HG03565 (cell line): ENCODE data around the gene DIAPH2.
"Not testable (repeated sequence)": the region's sequence is repeated elsewhere in the genome, so short reads cannot be mapped to it uniquely, and the experiment has no call there.

Experiments
- ATAC-seq: cut with Tn5 transposase; IDR thresholded peaks from one replicate; pipeline ENCODE4 v1.9.1; 2021; ENCODE audit warnings: mild to moderate bottlenecking, moderate library complexity; ENCODE audit not compliant: unreplicated experiment

Gene DIAPH2

GRCh38 chrX:96820935-96821334 lies 136.3 kb downstream of the DIAPH2 start:
- ATAC-seq = no peak

DNA sequence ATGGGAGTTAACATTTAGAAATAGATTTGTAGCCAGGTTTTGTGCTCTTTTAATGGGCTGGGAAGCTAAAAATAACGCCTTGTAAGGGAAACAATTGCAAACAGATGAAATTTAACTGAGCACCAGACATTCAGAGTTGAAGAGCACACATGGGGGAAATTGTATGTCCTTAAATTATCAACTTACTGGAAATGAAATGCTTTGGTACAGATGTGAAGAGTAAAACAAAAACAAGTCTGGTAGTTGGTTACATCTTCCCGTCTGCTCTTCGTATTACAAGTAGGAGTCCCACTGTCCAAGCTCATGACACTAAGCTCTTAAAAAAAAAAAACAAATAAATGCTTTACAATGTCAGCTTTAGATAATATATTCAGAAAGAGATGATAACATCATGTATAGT lies 139.5 kb downstream of the DIAPH2 start:
- ATAC-seq = no peak

DNA sequence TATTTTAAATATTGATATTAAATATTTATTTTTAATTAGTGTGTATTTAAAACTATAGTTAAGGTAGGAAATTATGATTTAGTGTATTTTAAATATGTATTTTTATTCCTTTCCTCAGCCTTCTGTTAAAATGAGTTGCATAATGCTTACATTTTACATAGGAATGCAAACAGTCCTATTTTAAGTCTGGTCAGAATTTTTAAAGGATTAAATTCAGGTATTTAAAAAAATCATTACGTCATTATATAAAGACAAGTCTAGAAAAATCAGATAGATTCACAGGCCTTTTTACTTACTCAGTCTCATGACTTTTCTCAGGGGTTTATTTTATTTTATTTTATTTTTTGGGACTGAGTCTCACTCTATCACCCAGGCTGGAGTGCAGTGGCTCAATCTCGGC lies 148.7 kb downstream of the DIAPH2 start:
- ATAC-seq = no peak

DNA sequence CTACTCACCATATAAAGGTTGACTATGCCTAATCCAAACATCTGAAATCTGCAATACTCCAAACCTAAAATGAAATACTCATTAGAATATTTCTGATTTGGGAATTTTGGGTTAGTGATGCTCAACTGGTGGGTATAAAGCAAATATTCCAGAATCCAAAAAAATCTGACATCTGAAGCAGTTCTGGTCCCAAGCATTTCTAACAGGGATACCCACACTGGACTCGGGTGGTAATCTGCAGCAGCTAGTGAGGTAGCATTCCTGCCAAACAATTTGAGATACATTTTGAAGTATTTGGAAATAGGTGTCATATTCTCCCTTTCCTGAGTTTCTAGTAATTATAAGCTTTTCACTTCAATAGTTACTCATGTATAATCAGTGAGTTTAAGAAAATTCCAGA lies 149.5 kb downstream of the DIAPH2 start:
- ATAC-seq = no peak

GRCh38 chrX:96835660-96836289 lies 151.1 kb downstream of the DIAPH2 start:
- peak; percentile 74 for ATAC-seq

DNA sequence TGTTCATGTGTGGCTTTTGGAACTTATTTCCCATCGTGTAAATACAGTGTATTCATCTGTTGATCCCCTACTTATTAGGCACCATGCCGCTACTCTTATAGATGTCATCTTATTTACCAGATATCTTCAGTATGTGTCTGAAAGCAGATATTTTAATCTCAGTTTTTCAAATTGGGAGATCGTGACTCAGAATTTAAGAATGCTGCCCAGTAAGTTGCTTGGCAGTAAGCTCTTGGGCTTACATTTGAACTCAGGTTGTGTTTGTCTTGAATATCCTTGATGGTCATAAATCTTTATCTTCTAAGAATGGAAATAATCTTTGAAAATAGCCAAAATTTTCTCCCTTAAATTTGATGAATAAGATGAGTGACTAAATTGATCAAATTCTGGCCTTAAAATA lies 153.2 kb downstream of the DIAPH2 start:
- ATAC-seq = no peak

- no peak for ATAC-seq
Observed at GRCh38 chrX:96838537-96838936, 153.9 kb downstream of the DIAPH2 start.

DNA sequence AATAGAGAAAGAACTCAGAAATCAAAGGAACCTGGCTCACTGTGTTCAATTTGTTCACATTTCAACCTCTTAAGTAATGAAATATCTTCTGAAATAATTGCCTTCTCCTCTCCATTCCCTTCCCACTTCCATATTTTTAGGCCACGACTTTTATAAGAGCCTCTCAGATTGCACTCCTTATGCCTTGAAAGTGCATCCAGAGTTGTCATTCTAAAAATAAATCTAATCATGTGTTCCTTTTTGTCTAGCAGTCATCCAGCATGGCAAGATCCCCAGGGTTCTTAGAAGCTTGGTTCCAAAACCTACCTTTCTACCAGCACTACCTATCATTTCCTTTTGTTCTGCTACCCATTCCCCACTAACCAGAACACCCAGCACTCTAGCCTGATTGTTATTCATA lies 156.7 kb downstream of the DIAPH2 start:
- no peak for ATAC-seq

- ATAC-seq = not testable (repeated sequence)
Observed at GRCh38 chrX:96841866-96842265, 157.2 kb downstream of the DIAPH2 start.

- ATAC-seq = no peak
Observed at GRCh38 chrX:96843566-96843965, 158.9 kb downstream of the DIAPH2 start.

DNA sequence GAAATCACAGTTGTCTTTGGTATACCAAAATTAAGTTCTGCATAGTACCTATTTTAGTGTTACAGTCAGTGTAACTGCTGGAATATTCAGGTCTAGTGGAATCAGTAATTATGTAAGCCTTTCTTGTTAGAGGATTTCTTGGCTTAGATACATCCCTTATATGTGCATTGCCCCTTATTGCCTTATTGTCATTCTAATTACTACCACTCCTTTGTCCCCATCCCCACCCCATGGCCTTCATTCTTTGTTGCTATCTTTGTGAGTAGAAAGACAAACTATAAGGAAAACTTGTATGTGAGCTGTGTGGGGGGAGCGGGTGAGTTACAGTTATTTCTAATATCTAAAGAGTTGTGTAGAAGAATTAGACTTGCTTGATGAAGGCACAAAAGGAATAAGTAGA lies 162.2 kb downstream of the DIAPH2 start:
- ATAC-seq = no peak

DNA sequence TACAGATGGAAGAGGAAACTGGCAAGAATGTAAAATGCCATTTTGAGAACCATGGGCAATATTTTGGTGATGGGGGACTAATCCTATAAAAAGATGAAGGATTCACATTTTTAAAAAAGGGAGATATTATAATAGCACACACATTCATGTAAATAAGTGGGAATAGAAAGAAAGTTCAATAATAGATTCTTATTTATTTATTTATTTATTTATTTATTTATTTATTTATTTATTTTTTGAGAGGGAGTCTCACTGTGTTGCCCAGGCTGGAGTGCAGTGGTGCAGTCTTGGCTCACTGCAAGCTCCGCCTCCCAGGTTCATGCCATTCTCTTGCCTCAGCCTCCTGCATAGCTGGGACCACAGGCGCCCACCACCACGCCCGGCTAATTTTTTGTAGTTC lies 174.8 kb downstream of the DIAPH2 start:
- ATAC-seq = not testable (repeated sequence)

- no peak for ATAC-seq
Observed at GRCh38 chrX:96861218-96861617, 176.6 kb downstream of the DIAPH2 start.

- ATAC-seq = no peak
Observed at GRCh38 chrX:96861661-96862060, 177.0 kb downstream of the DIAPH2 start.

DNA sequence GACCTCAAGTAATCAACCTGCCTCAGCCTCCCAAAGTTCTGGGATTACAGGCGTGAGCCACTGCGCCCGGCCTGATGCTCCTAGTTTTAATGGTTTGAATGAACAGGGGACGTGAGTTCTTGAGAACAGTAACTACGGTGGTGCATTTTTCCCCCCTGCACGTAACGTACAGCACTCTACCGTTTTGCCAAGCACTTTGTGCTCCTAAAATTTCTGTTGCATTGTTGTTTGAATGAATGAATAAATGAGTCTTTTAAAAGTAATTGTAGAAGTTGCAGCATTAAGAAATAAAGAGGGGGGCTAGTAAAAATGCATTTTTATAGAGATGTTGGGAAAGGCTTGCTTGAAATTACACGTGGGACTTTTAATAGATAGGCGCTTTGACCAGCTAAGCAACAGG lies 199.0 kb downstream of the DIAPH2 start, which contains the start of gene RPA4:
TSS of gene RPA4 (plus strand) at position 301 of the 400 bp plus-strand sequence. CDS start 403 bp downstream, outside the sequence.
- no peak for ATAC-seq

- no peak for ATAC-seq
Observed at GRCh38 chrX:96884027-96884426, 199.4 kb downstream of the DIAPH2 start.

DNA sequence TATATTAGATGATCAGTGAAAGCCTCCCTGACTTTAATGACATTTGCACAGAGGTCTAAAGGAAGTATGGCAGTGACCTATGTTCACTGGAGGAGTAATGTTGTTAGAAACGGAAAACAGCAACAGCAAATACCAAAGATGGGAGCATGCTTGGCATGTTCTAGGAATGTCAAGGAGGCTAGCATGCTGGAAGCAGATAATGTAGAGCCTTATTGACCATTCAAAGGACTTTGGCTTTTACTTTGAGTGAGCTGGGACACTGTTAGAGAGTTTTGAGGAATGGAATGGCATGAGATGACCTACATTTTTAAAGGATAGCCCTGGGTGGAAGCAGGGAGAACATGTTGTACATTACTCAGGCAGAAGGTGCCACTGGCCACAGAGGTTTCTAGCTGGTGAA lies 205.1 kb downstream of the DIAPH2 start:
- ATAC-seq = no peak

GRCh38 chrX:96906741-96907140 lies 222.1 kb downstream of the DIAPH2 start:
- ATAC-seq = no peak

DNA sequence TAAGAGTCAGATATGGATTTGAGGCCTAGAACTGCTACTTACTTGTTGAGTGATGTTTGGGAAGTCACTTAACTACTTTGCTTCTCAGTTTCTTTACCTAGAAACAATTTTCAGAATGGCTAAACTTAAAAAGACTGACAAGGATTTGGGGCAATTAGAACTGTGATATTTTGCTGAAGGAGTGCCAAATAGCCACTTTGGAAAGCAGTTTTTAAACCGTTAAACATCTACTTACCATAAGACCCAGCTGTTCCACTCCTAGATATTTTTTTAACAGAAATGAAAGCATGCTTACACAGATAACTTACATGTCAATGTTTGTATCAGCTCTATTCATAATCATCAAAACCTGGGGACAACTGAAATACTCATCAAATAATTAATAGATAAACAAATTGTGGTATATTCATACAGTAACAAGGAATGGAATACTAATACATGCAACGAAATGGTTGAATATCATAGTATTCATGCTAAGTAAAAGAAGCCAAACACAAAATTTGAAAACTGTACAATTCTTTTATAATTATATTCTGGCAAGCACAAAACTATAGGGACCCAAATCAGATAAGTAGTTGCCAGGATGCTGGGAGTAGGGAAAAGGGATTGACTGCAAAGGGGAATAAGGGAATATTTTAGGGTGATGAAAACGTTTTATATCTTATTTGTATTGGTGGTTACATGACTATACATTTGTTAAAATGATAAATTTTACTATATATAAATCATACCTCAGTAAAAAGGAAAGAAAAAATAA lies 223.1 kb downstream of the DIAPH2 start:
- no peak for ATAC-seq

DNA sequence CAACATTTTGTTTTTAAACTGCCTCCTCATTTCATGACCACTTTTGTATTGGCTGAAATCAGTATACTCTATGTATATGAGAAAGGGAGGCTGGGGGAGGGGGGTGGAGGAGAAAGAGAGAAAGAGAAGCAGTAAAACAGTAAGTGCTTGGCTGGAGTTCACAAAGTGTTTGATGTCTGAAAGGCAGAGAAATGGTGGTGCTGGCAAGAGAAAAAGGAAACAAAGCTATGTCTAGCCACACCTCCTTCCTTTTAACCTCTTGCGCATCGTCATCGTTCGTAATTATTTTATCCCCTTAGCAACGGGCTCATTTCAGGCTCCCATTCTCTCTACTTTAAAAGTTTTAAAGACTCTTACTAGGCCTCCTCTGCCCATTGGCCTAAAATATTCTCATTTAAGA lies 224.6 kb downstream of the DIAPH2 start:
- no peak for ATAC-seq

DNA sequence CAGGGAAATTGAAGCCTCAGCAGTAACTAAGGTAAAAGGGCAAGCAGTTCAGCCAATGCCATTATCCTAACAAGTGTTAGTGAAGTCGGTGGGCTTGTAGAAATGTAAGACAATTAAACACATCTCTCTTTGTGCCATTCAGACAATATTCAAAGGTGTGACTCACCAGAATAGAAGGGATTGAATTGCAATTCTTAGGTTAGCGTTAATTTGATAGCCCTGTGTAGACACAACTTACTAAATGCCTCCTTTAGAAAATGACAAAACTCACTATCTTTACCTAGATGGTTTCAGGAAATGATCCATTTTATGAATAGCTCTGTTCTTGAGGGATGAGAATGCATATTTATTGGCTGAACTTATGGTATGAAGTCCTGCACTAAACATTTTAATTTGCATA lies 234.2 kb downstream of the DIAPH2 start:
- ATAC-seq = no peak

DNA sequence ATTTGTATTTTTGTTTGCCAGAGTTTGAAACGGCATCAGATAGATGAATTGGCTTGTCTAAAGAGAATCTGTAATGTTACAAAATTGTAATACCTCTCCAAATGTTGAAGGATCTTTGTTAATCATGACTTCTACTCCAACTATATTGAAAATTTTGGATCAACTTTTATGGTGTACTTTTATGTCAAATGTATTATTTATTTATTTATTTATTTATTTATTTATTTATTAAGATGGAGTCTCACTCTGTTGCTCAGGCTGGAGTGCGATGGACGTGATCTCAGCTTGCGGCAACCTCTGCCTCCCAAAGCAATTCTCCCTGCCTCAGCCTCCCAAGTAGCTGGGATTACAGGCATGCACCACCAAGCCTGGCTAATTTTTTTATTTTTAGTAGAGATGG lies 235.0 kb downstream of the DIAPH2 start:
- ATAC-seq = no peak

GRCh38 chrX:96924581-96924980 lies 239.9 kb downstream of the DIAPH2 start:
- ATAC-seq = no peak
